GM12878 (cell line): Measurements from ENCODE around the gene PRSS1. TPM values are rescaled to one million over a fixed set of nuclear protein-coding genes. Genes with fewer than 3 reads are reported as not detected.

ENCODE experiments used
- ATAC-seq: fragments of 200-7000 bp; cut with Tn5 transposase; 3 replicates; pipeline ENCODE4 v1.9.1; 2020; ENCODE audit warnings: mild to moderate bottlenecking, moderate library complexity
- BruUV-seq: library from RNA; stranded (reverse); fragments of 400-500 nt; replicated peaks from 2 replicates; lab custom pipeline; 2021; lab: Mats Ljungman, UMichigan
- CTCF ChIA-PET: fragments of 300-600 bp; sonication (Branson Sonifier 250); formaldehyde crosslinking; extraction: SDS; loops from one replicate; lab custom pipeline; 2021; ENCODE audit warnings: inconsistent platforms; lab: Yijun Ruan, JAX
- POLR2A ChIA-PET: fragments of 350-600 bp; formaldehyde crosslinking; extraction: SDS; loops from one replicate; lab custom pipeline; 2021; ENCODE audit warnings: inconsistent platforms; lab: Charles Lee
- RAD21 ChIA-PET: fragments of 300-600 bp; sonication (Branson Sonifier 250); formaldehyde crosslinking; loops from one replicate; lab custom pipeline; 2023; ENCODE audit warnings: antibody characterized with exemption; ENCODE audit not compliant: unreplicated experiment; lab: Charles Lee
- SMC1A ChIA-PET: fragments of 300-600 bp; sonication (Branson Sonifier 250); formaldehyde crosslinking; loops from one replicate; lab custom pipeline; 2023; ENCODE audit not compliant: unreplicated experiment, uncharacterized antibody; lab: Charles Lee
- DNase-seq: peaks from one replicate; pipeline ENCODE4 v3.0.0-alpha.2; 2011; ENCODE audit warnings: low read depth, low spot score
- FAIRE-seq: peaks from 3 replicates; lab custom pipeline; 2011; peaks lifted over from hg19 to GRCh38; lab: Jason Lieb, UNC
- H2AFZ ChIP-seq: 2 replicates; pipeline ENCODE4 v1.6.0; 2011; ENCODE audit warnings: low read depth, low read length, control low read depth; ENCODE audit not compliant: control insufficient read depth
- H3K27ac ChIP-seq: 2 replicates; pipeline ENCODE4 v1.5.1; 2011; ENCODE audit warnings: control low read depth; ENCODE audit not compliant: control insufficient read depth, insufficient read depth
- H3K27me3 ChIP-seq, 2 experiments: replicated peaks in 1 of 2; 2 replicates each; pipeline versions ENCODE4 v1.6.0 to v1.6.1; 2011; ENCODE audit warnings: low read length in 1 of 2; ENCODE audit not compliant: control insufficient read depth in 2 of 2, insufficient read depth in 2 of 2
- H3K36me3 ChIP-seq, 2 experiments: 2 replicates each; pipeline ENCODE4 v1.5.1; 2011; ENCODE audit warnings: low read length in 1 of 2; ENCODE audit not compliant: control insufficient read depth in 2 of 2, insufficient read depth in 2 of 2
- H3K4me1 ChIP-seq: 2 replicates; pipeline ENCODE4 v1.6.1; 2011; ENCODE audit warnings: mild to moderate bottlenecking, low read length, moderate library complexity, mixed read lengths; ENCODE audit not compliant: control insufficient read depth, insufficient read depth
- H3K4me2 ChIP-seq: 2 replicates; pipeline ENCODE4 v1.6.0; 2011; ENCODE audit warnings: control low read depth; ENCODE audit not compliant: control insufficient read depth, insufficient read depth
- H3K4me3 ChIP-seq: fragments of 200-600 bp; sonication (generic); 2 replicates; pipeline ENCODE4 v1.5.1; 2016
- H3K79me2 ChIP-seq: 2 replicates; pipeline ENCODE4 v1.6.0; 2011; ENCODE audit warnings: low read length; ENCODE audit not compliant: control insufficient read depth, insufficient read depth
- H3K9ac ChIP-seq: 2 replicates; pipeline ENCODE4 v1.8.0; 2011; ENCODE audit warnings: low read length, control low read depth, mixed read lengths; ENCODE audit not compliant: control insufficient read depth, insufficient read depth
- H3K9me3 ChIP-seq: replicated peaks from 3 replicates; pipeline ENCODE4 v1.5.1; 2011; ENCODE audit warnings: mild to moderate bottlenecking, low read length; ENCODE audit not compliant: control insufficient read depth, insufficient read depth
- H4K20me1 ChIP-seq: 2 replicates; pipeline ENCODE4 v1.6.0; 2011; ENCODE audit not compliant: control insufficient read depth, insufficient read depth
- CBFB ChIP-seq: IDR thresholded peaks from 2 replicates; pipeline ENCODE4 v1.6.1; 2016; ENCODE audit warnings: antibody characterized with exemption, low read depth
- CBX3 ChIP-seq: fragments of 200-600 bp; sonication (generic); IDR thresholded peaks from 2 replicates; pipeline ENCODE4 v1.6.1; 2016; ENCODE audit warnings: low read depth, borderline replicate concordance
- CREB1 ChIP-seq: IDR thresholded peaks from 2 replicates; pipeline ENCODE4 v1.6.1; 2012; ENCODE audit warnings: low read depth, mild to moderate bottlenecking, inconsistent platforms
- EED ChIP-seq: sonication (generic); IDR thresholded peaks from 2 replicates; pipeline ENCODE4 v1.6.1; 2016; ENCODE audit warnings: antibody characterized with exemption, low read depth
- ETV6 ChIP-seq, 2 experiments: fragments of 450-650 bp in 1 of 2; IDR thresholded peaks in 1 of 2; conservative IDR thresholded peaks in 1 of 2; 2 replicates each; pipeline ENCODE4 v1.6.1; 2014; ENCODE audit warnings: antibody characterized with exemption in 1 of 2, borderline replicate concordance in 1 of 2, low read depth in 1 of 2, mild to moderate bottlenecking in 1 of 2, moderate library complexity in 1 of 2
- FOXK2 ChIP-seq: fragments of 450-650 bp; IDR thresholded peaks from 2 replicates; pipeline ENCODE4 v1.6.1; 2017; ENCODE audit warnings: mild to moderate bottlenecking, moderate library complexity
- HDAC2 ChIP-seq: fragments of 200-600 bp; sonication (generic); IDR thresholded peaks from 2 replicates; pipeline ENCODE4 v1.6.1; 2017
- NFXL1 ChIP-seq: fragments of 450-650 bp; IDR thresholded peaks from 2 replicates; pipeline ENCODE4 v1.6.1; 2017; ENCODE audit warnings: antibody characterized with exemption, mild to moderate bottlenecking, borderline replicate concordance
- RUNX3 ChIP-seq: IDR thresholded peaks from 2 replicates; pipeline ENCODE4 v1.6.1; 2012; ENCODE audit warnings: low read length, inconsistent platforms
- STAT3 ChIP-seq: IDR thresholded peaks from 2 replicates; pipeline ENCODE4 v1.6.1; 2011; ENCODE audit warnings: low read depth, low read length, improper control_type of control experiment
- ZNF622 ChIP-seq: fragments of 450-650 bp; IDR thresholded peaks from 2 replicates; pipeline ENCODE4 v1.6.1; 2017; ENCODE audit warnings: mild to moderate bottlenecking, inconsistent platforms
- WGBS: methylation state at CpG from one replicate; pipeline ENCODE4 v1.1.6; 2016; ENCODE audit warnings: low lambda C conversion rate; ENCODE audit not compliant: insufficient replicate concordance, insufficient coverage; ENCODE audit errors: missing lambda C conversion rate; 5-methylcytosine and 5-hydroxymethylcytosine counted together
- in situ Hi-C: fragments of 300-500 bp; cut with MboI; formaldehyde crosslinking; loops from 9 replicates; pipeline ENCODE4 v1.14.3; 2018; ENCODE audit warnings: mixed read lengths
- intact Hi-C: fragments of 100-400 bp; cut with micrococcal nuclease; formaldehyde crosslinking; loops from one replicate; pipeline ENCODE4 v1.14.2; 2022; ENCODE audit not compliant: unreplicated experiment
- polyA plus RNA-seq, 11 experiments: library from polyadenylated mRNA; depleted of rRNA in 4 of 11; unstranded in 6 of 11; stranded (reverse) in 5 of 11; fragments of >200 nt; fragmentation: Nextera tagmentation in 4 of 11; fragmentation: Illumina TruSeq in 1 of 11; extraction: Ambion mirVana in 4 of 11; extraction: Trizol in 1 of 11; gene quantifications; 1 replicate in 1 of 11; 2 replicates in 10 of 11; pipeline versions ENCODE4 v1.2.1 to v1.2.3, GENCODE V29; 2011 to 2016; ENCODE audit warnings: inconsistent platforms in 2 of 11, missing spikeins in 2 of 11, low read depth in 1 of 11
- total RNA-seq, 4 experiments: library from RNA; depleted of rRNA in 3 of 4; stranded (reverse); fragments of >200 nt in 3 of 4; fragmentation: Illumina TruSeq in 1 of 4; extraction: Trizol in 1 of 4; gene quantifications; 2 replicates each; pipeline versions ENCODE4 v1.2.1 to v1.2.3, GENCODE V29; 2013 to 2021
- TF ChIP-seq, protein P1 (sequence below): fragments of 450-650 bp; IDR thresholded peaks from 2 replicates; pipeline ENCODE4 v1.6.1; 2014; ENCODE audit warnings: mild to moderate bottlenecking
- TF ChIP-seq, protein P2 (sequence below), 3 experiments: IDR thresholded peaks in 2 of 3; conservative IDR thresholded peaks in 1 of 3; 2 replicates each; pipeline ENCODE4 v1.5.1; 2011; ENCODE audit warnings: low read depth in 3 of 3, low read length in 3 of 3, mild to moderate bottlenecking in 3 of 3, control low read depth in 2 of 3, moderate library complexity in 2 of 3, inconsistent platforms in 1 of 3, mixed read lengths in 1 of 3; ENCODE audit not compliant: control insufficient read depth in 2 of 3, insufficient read depth in 1 of 3; ENCODE audit errors: extremely low read depth in 1 of 3
- TF ChIP-seq, protein P3 (sequence below): fragments of 450-650 bp; IDR thresholded peaks from 2 replicates; pipeline ENCODE4 v1.6.1; 2017; ENCODE audit warnings: mild to moderate bottlenecking
- TF ChIP-seq, protein P4 (sequence below): IDR thresholded peaks from 2 replicates; pipeline ENCODE4 v1.6.1; 2012; ENCODE audit warnings: improper control_type of control experiment, low read depth, low read length; ENCODE audit not compliant: insufficient replicate concordance

Gene PRSS1
- total and polyA plus RNA-seq, 10 of the 15 experiments (the other 5 are each of a cell fraction or from before 2014, with no cell fraction given), result 11.9 TPM; not detected in 9

DNA sequence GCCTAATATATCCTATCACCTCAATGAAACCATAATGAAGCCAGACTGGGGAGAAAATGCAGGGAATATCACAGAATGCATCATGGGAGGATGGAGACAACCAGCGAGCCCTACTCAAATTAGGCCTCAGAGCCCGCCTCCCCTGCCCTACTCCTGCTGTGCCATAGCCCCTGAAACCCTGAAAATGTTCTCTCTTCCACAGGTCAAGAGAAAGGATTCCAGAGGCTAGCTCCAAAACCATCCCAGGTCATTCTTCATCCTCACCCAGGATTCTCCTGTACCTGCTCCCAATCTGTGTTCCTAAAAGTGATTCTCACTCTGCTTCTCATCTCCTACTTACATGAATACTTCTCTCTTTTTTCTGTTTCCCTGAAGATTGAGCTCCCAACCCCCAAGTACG, 53.0 kb downstream of the PRSS1 start:
- Histone ChIP-seq H4K20me1 (no peaks in the 10 kb centered on the region), H2AFZ (no peak overlapping the region), H3K4me3 (no peak overlapping the region), H3K79me2 (peaks cover 6% of the 10 kb centered on the region), H3K27me3 (no peaks in the 10 kb centered on the region), H3K4me1 (peaks cover 25% of the 10 kb centered on the region), H3K9ac (no peak overlapping the region), H3K36me3 (peaks cover 0 to 2% of the 10 kb centered on the region in 2 experiments; a peak in 2 of 4 replicates), H3K27ac (no peak overlapping the region), H3K9me3 (no peaks in the 10 kb centered on the region), H3K4me2 (no peak overlapping the region)
- BruUV-seq, result no TSS peak
- ChIA-PET POLR2A (interaction anchor here (15.3 kb wide), 1 partner anchor 10 kb away, joined by 325 read pairs; no protein-coding TSS in a partner anchor), CTCF (interaction anchor here (1.2 to 28.6 kb wide), 3 partner anchors 9 to 14 kb away, joined by 3 to 1055 read pairs (median 4); no protein-coding TSS in a partner anchor), SMC1A (interaction anchor here (1.1 kb wide), 1 partner anchor 11 kb away, joined by 4 read pairs; no protein-coding TSS in a partner anchor), RAD21 (interaction anchor here (1.0 kb wide), 2 partner anchors 10 to 20 kb away, joined by 3 to 4 read pairs; no protein-coding TSS in a partner anchor)
- FAIRE-seq (no peak), ATAC-seq (no peak), DNase-seq (no peak)
- in situ Hi-C loops, result loop anchor here (10.0 kb wide), 1 partner anchor 1238 kb away; no protein-coding TSS in a partner anchor
- 97% methylated on average over 3 of the region's 3 CpGs for WGBS
- intact Hi-C loops, result no loop called here
- TF ChIP-seq CBX3, result no peak
- no peak for TF ChIP-seq CREB1
- TF ChIP-seq HDAC2, result no peak
- no peak for TF ChIP-seq NFXL1
- TF ChIP-seq, protein P1, sequence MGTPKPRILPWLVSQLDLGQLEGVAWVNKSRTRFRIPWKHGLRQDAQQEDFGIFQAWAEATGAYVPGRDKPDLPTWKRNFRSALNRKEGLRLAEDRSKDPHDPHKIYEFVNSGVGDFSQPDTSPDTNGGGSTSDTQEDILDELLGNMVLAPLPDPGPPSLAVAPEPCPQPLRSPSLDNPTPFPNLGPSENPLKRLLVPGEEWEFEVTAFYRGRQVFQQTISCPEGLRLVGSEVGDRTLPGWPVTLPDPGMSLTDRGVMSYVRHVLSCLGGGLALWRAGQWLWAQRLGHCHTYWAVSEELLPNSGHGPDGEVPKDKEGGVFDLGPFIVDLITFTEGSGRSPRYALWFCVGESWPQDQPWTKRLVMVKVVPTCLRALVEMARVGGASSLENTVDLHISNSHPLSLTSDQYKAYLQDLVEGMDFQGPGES, result no peak
- no peak for TF ChIP-seq RUNX3
- TF ChIP-seq FOXK2, result no peak
- no peak for TF ChIP-seq STAT3
- TF ChIP-seq EED, result no peak
- no peak for TF ChIP-seq CBFB
- no peak for TF ChIP-seq ETV6 (conservative IDR thresholded peaks at IDR 0.05 in 1 of 2, IDR thresholded peaks at IDR 0.05 in 1 of 2; ENCODE audit: borderline replicate concordance in 1 of 2, low read depth in 1 of 2)
- TF ChIP-seq, protein P2, sequence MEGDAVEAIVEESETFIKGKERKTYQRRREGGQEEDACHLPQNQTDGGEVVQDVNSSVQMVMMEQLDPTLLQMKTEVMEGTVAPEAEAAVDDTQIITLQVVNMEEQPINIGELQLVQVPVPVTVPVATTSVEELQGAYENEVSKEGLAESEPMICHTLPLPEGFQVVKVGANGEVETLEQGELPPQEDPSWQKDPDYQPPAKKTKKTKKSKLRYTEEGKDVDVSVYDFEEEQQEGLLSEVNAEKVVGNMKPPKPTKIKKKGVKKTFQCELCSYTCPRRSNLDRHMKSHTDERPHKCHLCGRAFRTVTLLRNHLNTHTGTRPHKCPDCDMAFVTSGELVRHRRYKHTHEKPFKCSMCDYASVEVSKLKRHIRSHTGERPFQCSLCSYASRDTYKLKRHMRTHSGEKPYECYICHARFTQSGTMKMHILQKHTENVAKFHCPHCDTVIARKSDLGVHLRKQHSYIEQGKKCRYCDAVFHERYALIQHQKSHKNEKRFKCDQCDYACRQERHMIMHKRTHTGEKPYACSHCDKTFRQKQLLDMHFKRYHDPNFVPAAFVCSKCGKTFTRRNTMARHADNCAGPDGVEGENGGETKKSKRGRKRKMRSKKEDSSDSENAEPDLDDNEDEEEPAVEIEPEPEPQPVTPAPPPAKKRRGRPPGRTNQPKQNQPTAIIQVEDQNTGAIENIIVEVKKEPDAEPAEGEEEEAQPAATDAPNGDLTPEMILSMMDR (IDR thresholded peaks at IDR 0.05 in 2 of 3, conservative IDR thresholded peaks at IDR 0.05 in 1 of 3; ENCODE audit: control insufficient read depth in 2 of 3, extremely low read depth in 1 of 3, insufficient read depth in 1 of 3, low read depth in 3 of 3, low read length in 3 of 3), result no peak
- TF ChIP-seq, protein P3, sequence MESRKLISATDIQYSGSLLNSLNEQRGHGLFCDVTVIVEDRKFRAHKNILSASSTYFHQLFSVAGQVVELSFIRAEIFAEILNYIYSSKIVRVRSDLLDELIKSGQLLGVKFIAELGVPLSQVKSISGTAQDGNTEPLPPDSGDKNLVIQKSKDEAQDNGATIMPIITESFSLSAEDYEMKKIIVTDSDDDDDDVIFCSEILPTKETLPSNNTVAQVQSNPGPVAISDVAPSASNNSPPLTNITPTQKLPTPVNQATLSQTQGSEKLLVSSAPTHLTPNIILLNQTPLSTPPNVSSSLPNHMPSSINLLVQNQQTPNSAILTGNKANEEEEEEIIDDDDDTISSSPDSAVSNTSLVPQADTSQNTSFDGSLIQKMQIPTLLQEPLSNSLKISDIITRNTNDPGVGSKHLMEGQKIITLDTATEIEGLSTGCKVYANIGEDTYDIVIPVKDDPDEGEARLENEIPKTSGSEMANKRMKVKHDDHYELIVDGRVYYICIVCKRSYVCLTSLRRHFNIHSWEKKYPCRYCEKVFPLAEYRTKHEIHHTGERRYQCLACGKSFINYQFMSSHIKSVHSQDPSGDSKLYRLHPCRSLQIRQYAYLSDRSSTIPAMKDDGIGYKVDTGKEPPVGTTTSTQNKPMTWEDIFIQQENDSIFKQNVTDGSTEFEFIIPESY, result no peak
- TF ChIP-seq, protein P4, sequence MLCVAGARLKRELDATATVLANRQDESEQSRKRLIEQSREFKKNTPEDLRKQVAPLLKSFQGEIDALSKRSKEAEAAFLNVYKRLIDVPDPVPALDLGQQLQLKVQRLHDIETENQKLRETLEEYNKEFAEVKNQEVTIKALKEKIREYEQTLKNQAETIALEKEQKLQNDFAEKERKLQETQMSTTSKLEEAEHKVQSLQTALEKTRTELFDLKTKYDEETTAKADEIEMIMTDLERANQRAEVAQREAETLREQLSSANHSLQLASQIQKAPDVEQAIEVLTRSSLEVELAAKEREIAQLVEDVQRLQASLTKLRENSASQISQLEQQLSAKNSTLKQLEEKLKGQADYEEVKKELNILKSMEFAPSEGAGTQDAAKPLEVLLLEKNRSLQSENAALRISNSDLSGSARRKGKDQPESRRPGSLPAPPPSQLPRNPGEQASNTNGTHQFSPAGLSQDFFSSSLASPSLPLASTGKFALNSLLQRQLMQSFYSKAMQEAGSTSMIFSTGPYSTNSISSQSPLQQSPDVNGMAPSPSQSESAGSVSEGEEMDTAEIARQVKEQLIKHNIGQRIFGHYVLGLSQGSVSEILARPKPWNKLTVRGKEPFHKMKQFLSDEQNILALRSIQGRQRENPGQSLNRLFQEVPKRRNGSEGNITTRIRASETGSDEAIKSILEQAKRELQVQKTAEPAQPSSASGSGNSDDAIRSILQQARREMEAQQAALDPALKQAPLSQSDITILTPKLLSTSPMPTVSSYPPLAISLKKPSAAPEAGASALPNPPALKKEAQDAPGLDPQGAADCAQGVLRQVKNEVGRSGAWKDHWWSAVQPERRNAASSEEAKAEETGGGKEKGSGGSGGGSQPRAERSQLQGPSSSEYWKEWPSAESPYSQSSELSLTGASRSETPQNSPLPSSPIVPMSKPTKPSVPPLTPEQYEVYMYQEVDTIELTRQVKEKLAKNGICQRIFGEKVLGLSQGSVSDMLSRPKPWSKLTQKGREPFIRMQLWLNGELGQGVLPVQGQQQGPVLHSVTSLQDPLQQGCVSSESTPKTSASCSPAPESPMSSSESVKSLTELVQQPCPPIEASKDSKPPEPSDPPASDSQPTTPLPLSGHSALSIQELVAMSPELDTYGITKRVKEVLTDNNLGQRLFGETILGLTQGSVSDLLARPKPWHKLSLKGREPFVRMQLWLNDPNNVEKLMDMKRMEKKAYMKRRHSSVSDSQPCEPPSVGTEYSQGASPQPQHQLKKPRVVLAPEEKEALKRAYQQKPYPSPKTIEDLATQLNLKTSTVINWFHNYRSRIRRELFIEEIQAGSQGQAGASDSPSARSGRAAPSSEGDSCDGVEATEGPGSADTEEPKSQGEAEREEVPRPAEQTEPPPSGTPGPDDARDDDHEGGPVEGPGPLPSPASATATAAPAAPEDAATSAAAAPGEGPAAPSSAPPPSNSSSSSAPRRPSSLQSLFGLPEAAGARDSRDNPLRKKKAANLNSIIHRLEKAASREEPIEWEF, result no peak
- TF ChIP-seq ZNF622, result no peak
